Motor neuron (in vitro differentiated cells): ENCODE results near the gene RPL37A. TPM values are rescaled to one million over a fixed set of nuclear protein-coding genes. Genes with fewer than 3 reads are reported as not detected.

Source experiments
- ATAC-seq, 8 experiments: fragments of 200-7000 bp; cut with Tn5 transposase; replicated peaks in 6 of 8; 2 replicates each; pipeline ENCODE4 v1.8.0; 2021; ENCODE audit warnings: mild to moderate bottlenecking in 8 of 8, moderate library complexity in 8 of 8
- H3K27ac ChIP-seq, 2 donors: fragments of 250-450 bp; sonication (Bioruptor Pico); 2 replicates each; pipeline ENCODE4 v1.9.0; 2021; ENCODE audit warnings: antibody characterized with exemption in 2 of 2, mild to moderate bottlenecking in 2 of 2, moderate library complexity in 1 of 2
- H3K4me1 ChIP-seq, 2 donors: fragments of 250-450 bp; sonication (Bioruptor Pico); replicated peaks in 1 of 2; 2 replicates each; pipeline ENCODE4 v1.6.1; 2021; ENCODE audit warnings: antibody characterized with exemption in 2 of 2, mild to moderate bottlenecking in 2 of 2, moderate library complexity in 1 of 2
- H3K4me3 ChIP-seq, 5 donors: fragments of 250-450 bp; sonication (Bioruptor Pico); 2 replicates each; pipeline ENCODE4 v1.9.0; 2021; ENCODE audit warnings: antibody characterized with exemption in 5 of 5, mild to moderate bottlenecking in 5 of 5, moderate library complexity in 4 of 5
- WGBS, 10 experiments: fragments of 450-650 bp; shearing (Covaris generic); methylation state at CpG; one replicate each; pipeline ENCODE4 v1.0.0; 2022; 5-methylcytosine and 5-hydroxymethylcytosine counted together
- in situ Hi-C, 9 experiments: fragments of 400-800 bp; cut with MboI; loops; one replicate each; pipeline ENCODE4 v1.15.0; 2021; ENCODE audit warnings: low sequenced_read_pairs in 9 of 9, low pct_unique_long_range_greater_than_20kb in 2 of 9; ENCODE audit not compliant: unreplicated experiment in 9 of 9
- total RNA-seq, 8 experiments: library from RNA; unstranded; fragments of 300-600 nt; gene quantifications; 2 replicates each; pipeline versions ENCODE4 v1.2.3 to v1.2.4, GENCODE V29; 2022

The RPL37A gene
- over 10,000 TPM in 2 of 8 experiments, 1,000 to 10,000 TPM in 6; 3,612 to 10,644 (median 7,477) TPM for total RNA-seq

DNA sequence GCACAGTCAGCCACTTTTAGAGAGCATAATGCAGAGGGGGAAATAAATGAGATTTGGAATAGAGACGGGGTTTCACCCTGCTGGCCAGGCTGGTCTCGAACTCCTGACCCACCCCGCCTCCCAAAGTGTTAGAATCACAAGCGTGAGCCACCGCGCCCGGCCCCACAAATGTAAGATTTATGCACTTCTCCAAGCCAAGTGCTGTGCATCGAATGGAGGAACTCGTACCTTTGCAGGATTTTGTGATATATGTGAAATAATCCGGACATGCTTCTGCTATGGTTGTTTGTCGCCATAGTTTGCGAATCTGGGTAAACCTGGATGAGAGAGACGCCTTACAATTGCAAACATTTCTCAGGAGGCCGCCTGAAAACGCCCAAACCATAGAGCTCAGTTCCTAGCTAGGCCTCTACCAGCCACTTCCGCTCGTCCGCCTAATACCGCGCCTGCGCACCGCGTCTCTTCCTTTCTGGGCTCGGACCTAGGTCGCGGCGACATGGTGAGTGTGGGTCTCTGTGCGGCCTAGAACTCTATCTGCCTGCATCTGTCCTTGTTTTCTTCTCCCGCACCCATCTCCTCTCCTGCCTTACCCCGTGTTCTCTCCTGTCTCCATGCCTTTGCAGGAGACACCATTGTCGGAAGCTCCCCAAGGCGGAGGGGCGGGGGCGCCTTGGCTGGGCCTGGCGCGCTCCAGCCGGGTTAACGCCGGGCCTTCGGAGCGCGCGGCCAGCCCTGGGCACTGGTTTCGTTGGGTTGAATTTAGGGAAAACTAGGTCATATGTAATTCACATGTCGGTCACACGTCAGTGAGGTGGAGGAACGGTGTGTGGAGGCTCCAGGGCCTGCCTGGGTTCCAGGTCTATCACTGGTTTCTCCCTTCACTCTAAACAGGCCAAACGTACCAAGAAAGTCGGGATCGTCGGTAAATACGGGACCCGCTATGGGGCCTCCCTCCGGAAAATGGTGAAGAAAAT, at the start of gene RPL37A:
Gene RPL37A (plus strand): TSS at position 466 of the 974 bp plus-strand sequence. CDS start 31 bp downstream, at position 497.
- in situ Hi-C loops = no loop called here
- ATAC-seq = peak; percentile 85 to 99 (median 99)
- peaks cover 15 to 19% of the 10 kb centered on the region in 2 donors for H3K4me1 ChIP-seq
- H3K4me3 ChIP-seq = peak within 1 kb of the TSS; percentile 55 to 95 (median 81)
- H3K27ac ChIP-seq = peak within 1 kb of the TSS; percentile 59 to 86
- whole genome bisulfite sequencing, 10 experiments = 0 to 7% (median 0%) methylated on average over 2 to 33 of the region's 54 CpGs; no CpG with 5 or more reads in 2 of the 10 experiments

DNA sequence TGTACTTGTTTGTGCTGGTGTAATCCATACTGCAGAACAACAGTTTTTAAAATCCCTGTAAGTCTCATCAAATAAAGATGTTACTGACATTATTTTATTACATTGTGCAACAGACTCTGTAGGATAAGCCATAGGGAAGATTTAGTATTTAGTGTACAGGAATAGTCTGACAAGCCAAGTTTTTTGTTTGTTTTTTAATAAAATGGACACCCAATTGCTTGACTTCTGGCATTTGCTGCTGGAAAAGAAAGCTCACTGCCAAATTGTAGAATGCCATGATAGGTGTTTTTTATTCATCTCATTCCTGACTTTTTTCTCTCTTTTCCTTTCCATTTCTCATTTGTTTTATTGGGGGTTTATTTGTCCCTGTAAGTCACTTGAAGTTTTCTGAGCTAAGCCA, 48.3 kb upstream of the RPL37A start:
- H3K27ac ChIP-seq = no peak overlapping the region
- no peak for ATAC-seq
- in situ Hi-C loops = no loop called here

DNA sequence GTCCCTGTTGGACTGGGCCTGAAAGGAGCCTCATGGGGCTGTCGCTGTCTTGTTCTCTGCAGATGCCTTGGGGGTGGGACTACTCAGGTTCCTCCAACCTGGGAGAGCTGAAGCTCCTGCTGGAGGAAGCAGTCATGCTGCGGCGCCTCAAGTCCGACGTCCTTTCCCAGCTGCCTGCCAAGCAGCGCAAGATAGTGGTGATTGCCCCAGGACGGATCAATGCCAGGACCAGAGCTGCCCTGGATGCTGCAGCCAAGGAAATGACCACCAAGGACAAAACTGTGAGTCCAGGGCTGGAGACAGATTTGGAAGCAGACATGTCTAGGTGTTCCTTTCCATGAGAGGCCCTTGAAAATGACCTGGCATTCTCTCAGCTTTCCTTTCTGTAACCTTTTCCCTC, 47.9 kb upstream of the RPL37A start:
- Histone ChIP-seq H3K27ac (no peak overlapping the region), H3K4me1 (peaks cover 4 to 8% of the 10 kb centered on the region in 2 donors), H3K4me3 (no peak overlapping the region)
- ATAC-seq = no peak
- in situ Hi-C loops = no loop called here
- 70 to 100% (median 100%) methylated on average over 1 to 6 of the region's 7 CpGs; no CpG with 5 or more reads in 3 of the 10 experiments for WGBS, 10 experiments

More for the DNA sequence above, 48.3 kb upstream of the RPL37A start:
- no peak overlapping the region for H3K4me3 ChIP-seq
- H3K4me1 ChIP-seq = peaks cover 8 to 13% of the 10 kb centered on the region in 2 donors

DNA sequence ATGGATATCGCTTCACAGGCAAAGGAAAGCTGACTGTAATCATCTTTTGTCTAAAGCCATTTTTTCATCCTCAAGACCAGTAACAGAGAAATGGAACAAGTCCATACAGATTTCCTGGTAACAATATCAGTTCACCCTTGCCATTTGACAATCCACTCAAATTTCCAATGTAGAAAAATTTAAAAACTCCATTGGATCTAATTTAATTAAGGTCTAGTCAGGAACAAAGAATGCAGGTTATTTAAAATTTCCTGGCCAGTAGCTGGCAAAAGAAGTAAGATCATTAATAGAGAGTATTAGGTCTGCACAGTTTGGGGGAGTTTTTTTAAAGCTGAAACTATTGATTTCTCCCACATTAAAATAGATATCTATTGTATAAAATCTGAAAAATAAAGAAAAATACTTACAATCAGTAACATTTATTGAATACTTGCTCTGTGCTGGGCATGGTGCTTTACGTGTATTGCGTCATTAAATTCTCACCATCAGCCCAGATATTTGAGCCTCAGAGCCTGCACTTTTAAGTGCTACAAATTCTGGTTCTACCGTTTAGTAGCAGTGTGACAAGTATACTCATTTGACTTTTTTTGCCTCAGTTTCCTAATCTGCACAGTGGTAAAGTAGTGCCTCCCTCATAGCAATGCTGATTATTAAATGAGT, 44.6 kb upstream of the RPL37A start:
- no peak overlapping the region for H3K4me3 ChIP-seq
- no peak for ATAC-seq
- H3K27ac ChIP-seq = no peak overlapping the region
- no peaks in the 10 kb centered on the region for H3K4me1 ChIP-seq
- in situ Hi-C loops = no loop called here
- 93 to 100% (median 100%) methylated on average over 1 to 4 of the region's 4 CpGs for WGBS, 10 experiments

DNA sequence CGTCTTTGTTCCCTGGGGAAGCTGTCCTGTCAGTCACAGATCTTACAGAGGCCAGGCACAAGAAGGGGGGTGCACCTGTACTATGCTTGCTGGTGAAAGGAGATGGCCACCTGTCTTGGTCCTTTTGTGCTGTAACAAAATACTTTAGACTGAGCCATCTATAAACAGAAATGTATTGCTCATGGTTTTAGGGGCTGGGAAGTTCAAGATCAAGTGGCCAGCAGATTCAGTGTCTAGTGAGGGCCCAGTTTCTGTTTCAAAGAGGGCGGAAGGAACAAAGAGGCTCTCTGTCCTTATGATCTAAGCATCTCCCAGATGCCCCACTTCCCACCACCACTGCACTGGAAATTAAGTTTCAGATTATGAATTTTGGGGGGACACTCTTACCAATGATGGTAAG, 35.5 kb upstream of the RPL37A start:
- H3K4me1 ChIP-seq = no peaks in the 10 kb centered on the region
- in situ Hi-C loops = no loop called here
- ATAC-seq = no peak
- no peak overlapping the region for H3K27ac ChIP-seq
- 89 to 100% (median 100%) methylated on average over 1 to 2 of the region's 2 CpGs; no CpG with 5 or more reads in 7 of the 10 experiments for whole genome bisulfite sequencing, 10 experiments
- no peak overlapping the region for H3K4me3 ChIP-seq

DNA sequence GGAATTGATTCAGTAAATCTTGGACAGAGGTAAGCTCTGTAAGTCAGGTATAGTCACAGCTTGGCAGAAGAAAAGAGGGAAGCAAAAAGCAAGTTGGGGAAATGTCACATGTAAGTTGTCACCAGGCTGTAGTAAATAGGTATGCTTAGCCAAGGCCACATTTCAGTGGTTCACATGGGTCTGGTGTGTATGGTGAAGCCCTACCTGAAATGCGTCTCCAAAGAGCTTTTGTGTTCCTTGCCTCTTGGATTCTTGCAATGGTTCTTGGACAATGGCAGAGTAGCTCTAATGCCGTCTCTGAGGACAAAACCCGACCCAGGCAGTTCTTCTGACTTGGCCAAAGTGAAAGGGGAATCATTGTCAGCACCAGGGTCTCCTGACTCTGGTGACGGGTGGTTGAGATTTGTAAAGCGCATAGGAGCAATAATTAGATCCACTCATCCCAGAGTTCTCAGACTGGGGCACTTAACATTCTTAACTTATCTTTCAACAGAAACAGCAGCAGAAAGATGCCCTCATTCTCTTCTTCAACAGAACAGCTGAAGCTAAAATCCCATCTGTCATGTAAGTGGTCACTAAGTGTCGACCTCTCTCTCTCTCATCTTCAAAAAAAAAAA, 34.4 kb upstream of the RPL37A start:
- Histone ChIP-seq H3K4me1 (no peaks in the 10 kb centered on the region), H3K4me3 (no peak overlapping the region), H3K27ac (no peak overlapping the region)
- no peak for ATAC-seq
- in situ Hi-C loops = no loop called here
- 63 to 100% (median 90%) methylated on average over 1 to 6 of the region's 6 CpGs; no CpG with 5 or more reads in 2 of the 10 experiments for WGBS, 10 experiments

DNA sequence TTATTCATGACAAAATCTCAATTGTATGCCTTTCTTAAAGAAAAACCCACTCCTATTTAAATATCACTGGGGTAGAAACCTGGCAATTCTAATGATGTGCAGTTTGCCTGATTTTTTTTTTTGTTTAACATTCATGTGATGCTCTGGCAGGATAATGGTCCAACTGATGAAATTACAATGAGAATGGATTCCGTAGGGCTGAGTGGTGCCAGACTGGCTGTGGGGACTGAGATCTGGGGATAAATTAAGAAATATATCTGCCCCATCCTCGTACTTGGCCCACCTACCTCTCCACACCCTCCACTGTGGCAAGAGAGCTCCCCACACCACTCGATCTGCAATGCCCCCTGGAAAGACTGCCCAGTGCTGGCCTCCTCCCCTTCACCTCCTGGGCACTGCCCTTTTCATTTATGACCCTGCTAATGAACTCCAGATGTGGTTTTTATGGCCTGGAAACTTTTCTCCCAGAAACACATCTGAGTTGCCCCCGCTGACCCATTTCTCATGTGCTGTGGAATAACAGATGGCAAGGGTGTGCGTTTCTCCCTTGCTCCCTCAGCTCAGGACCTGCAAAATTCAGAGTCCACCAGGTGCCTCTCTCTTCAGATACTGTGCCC, 33.0 kb upstream of the RPL37A start:
- peak in 2 of 8 experiments; percentile 28 to 35 for ATAC-seq
- in situ Hi-C loops = no loop called here
- 33 to 86% (median 70%) methylated on average over 1 to 4 of the region's 5 CpGs; no CpG with 5 or more reads in 4 of the 10 experiments for WGBS, 10 experiments

DNA sequence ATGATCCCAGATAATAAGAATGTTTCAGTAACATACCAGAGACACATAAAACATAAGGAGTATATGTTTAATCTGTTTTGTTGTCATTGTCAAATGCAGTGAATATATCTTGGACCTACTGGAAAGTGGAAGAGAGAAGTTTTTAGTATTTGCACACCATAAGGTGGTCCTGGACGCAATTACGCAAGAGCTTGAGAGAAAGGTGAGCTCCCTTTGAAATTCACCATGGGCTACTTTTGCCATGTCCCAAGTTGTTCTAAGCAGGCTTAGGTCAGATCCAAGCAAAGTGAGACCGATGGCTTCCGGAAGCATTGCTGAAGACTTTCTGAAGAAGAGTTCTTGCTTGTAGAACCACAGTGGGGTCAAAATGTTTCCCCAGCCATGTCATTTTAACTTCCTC, 30.8 kb upstream of the RPL37A start:
- no peak overlapping the region for H3K4me3 ChIP-seq
- in situ Hi-C loops = no loop called here
- no peak for ATAC-seq
- 85 to 100% (median 95%) methylated on average over 2 to 4 of the region's 4 CpGs; no CpG with 5 or more reads in 2 of the 10 experiments for WGBS, 10 experiments
- no peaks in the 10 kb centered on the region for H3K4me1 ChIP-seq
- H3K27ac ChIP-seq = no peak overlapping the region

More for the DNA sequence above, 33.0 kb upstream of the RPL37A start:
- H3K27ac ChIP-seq = no peak overlapping the region
- H3K4me3 ChIP-seq = no peak overlapping the region
- no peaks in the 10 kb centered on the region for H3K4me1 ChIP-seq

DNA sequence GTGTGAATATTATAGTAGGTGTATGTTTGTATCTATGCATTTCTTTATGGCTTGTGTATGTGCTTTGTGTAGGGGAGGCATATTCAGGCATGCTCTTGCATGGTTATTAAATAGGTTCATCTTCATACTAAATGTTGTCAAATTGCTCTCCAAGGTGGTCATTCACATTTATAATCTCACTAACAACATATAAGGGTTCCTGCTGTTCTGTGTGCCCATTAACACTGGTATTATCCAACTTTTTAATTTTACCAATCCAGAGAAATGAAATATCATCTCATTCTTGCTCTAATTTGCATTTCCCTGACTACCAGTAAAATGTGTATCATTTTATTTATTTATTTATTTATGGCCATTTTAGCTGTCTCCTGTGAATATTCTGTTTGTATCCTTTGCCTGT, 29.0 kb upstream of the RPL37A start:
- in situ Hi-C loops = no loop called here
- Histone ChIP-seq H3K27ac (no peak overlapping the region), H3K4me1 (no peaks in the 10 kb centered on the region), H3K4me3 (no peak overlapping the region)
- no peak for ATAC-seq

DNA sequence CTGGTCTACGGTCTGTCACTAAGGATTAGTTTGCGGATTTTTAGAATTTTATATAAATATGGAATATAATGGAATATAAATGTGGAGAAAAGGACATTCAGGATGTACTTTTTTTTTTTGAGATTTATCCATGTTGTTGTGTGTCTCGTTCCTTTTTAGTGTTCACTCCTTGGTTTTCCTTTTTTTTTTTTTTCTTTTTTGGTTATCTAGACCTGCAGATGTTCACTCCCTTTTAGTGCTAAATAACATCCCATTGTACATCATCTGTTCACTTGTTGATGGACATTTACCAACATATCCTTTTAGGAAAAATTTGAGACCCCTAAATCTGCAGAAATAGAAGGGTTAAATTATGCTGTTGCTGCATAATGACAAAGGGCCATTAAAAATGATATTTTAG, 25.5 kb upstream of the RPL37A start:
- no peak for ATAC-seq
- 70 to 97% (median 94%) methylated on average over 1 to 3 of the region's 3 CpGs; no CpG with 5 or more reads in 3 of the 10 experiments for WGBS, 10 experiments
- Histone ChIP-seq H3K27ac (no peak overlapping the region), H3K4me3 (no peak overlapping the region), H3K4me1 (peaks cover 0 to 2% of the 10 kb centered on the region in 2 donors)
- in situ Hi-C loops = no loop called here

DNA sequence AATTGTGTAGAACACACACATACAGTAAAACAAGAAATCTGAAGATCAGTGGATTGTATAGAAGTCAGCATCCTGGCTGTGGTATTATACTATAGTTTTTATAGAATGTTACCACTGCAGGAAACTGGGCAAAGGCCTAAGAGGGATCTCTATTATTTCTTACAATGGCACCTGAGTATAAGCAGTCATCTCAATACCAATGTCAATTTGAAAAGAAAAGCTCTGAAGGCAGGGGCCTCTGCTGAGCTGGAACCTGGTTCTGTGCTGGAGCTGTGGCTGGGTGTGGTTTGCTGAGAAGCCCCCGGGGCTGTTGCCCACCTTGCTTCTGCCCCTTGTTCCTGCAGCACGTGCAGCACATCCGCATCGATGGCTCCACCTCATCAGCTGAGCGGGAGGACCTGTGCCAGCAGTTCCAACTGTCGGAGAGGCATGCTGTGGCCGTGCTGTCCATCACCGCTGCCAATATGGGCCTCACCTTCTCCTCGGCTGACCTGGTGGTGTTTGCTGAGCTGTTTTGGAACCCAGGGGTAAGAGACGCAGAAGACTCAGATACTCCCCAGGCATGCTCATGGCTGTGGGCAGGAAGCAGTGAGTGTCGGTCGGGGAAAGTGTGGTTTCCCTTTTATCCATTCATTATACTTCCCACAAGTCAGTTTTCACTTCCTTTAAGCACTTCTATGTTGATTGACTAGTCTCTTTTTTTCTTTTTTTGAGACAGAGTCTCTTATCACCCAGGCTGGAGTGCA, 23.5 kb upstream of the RPL37A start:
- Histone ChIP-seq H3K4me3 (no peak overlapping the region), H3K4me1 (peaks cover 0 to 2% of the 10 kb centered on the region in 2 donors), H3K27ac (no peak overlapping the region)
- 83 to 100% (median 100%) methylated on average over 1 to 6 of the region's 12 CpGs; no CpG with 5 or more reads in 3 of the 10 experiments for WGBS, 10 experiments
- in situ Hi-C loops = no loop called here
- no peak for ATAC-seq

DNA sequence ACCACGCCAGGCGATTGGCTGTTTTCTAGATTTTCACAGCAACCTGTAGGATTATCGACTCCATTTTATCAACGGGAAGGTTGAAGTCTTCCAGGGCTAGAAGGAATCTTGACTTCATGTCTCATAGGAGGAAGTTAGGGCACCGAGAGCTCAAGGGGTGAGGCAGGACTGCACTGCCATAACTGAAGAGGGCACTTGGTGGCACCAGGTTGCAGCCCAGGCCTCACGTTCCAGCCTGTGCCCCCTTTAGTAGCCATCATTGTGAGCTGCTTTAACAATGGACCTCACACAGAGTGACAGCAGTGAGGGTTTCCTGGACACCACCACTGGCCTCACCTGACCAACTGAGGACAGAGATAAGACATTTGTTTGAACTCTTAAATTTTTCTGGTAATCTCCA, 22.9 kb upstream of the RPL37A start:
- Histone ChIP-seq H3K27ac (no peak overlapping the region), H3K4me1 (peaks cover 0 to 2% of the 10 kb centered on the region in 2 donors), H3K4me3 (no peak overlapping the region)
- ATAC-seq = no peak
- WGBS, 10 experiments = 96 to 100% (median 100%) methylated on average over 1 to 5 of the region's 6 CpGs; no CpG with 5 or more reads in 6 of the 10 experiments
- in situ Hi-C loops = no loop called here
